AML-193 (cell line): ENCODE data around the gene ZNF444.
"Not testable (repeated sequence)": the region's sequence is repeated elsewhere in the genome, so short reads cannot be mapped to it uniquely, and the experiment has no call there.

Experiments
- DNase-seq, 2 experiments: peaks; one replicate each; lab custom pipeline; 2025; lab: John Stamatoyannopoulos, UW

ZNF444 gene

DNA sequence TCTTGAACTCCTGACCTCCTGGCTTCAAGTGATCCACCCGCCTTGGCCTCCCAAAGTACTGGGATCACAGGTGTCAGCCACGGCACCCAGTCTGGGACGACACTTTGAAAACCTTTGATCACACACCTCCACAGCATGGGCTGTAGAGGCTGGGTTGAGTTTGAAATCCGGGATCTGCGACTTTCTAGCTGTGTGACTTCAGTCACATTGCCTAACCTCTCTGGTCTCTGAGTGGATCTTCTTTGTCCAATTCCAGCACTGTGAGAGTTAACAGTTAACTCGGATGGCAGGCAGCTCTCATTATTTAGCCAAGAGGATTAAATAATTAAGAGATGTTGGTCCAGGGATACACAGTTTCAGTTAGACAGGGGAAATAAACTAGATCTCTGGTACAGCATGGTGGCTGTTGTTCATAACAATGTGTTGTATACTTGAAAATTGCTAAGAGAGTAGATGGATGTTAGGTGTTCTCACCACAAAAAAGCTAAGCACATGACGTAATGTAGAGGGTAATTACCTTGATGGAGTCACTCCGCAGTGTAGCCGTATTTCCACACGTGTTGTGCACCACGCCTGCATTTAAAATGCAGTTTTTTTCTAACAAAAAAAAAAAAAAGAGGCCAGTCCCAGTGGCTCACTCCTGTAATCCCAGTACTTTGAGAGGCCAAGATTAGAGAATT is 36.6 kb downstream of the ZNF444 start:
- DNase-seq = no peak

DNA sequence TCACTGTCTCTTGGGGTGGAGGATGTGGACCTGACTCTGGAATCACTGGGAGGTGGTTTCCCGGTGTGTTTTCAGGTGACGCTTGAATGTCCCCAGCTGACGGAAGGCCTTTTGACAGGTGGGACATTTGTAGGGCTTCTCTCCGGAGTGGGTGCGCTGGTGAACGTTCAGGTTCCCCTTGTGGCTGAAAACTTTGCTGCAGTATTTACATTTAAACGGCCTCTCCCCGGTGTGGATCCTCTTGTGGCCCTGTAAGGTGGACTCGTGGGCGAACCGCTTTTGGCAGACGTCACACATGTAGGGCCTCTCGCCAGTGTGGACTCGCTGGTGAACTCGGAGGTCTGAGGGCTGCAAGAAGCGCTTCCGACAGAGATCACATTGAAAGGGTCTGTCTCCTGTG is 48.7 kb downstream of the ZNF444 start:
- DNase-seq = no peak

DNA sequence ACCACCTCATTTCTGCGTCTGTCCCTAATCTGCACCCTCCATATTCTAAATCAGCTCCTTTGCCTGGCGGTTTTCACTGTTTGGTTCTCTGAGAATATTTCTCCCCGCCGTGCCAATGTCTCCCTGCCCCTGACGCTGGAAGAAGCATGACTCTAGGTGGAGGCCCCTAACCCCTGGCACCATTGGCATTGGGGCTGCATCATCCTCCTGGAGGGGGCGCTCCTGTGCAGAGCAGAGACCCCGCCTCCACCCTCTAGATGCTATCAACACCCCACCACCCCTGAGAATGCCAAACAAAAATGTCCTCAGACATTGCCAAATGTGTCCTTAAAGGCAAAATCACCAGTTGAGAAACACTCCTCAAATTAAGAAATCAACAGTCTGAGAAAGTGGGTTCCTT is 50.0 kb downstream of the ZNF444 start:
- no peak for DNase-seq

DNA sequence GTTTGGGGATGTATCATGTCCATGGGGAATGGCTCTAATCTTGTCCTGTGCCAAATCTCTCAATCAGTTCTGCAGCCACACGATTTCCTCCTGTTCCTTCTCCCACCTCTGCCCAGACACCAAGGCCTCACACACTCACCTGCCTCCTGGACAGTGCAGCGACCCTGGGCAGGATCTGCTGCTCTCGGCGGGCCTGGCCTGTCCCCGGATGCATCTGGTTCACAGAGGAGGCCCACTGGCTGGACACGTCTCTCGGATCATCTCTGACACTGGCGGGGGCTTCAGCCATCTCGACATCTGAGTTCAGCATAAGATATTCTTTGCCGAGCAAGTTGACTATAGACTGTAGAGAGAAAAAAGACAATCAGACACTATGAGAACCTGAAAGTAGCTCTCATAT is 50.6 kb downstream of the ZNF444 start:
- DNase-seq = no peak

DNA sequence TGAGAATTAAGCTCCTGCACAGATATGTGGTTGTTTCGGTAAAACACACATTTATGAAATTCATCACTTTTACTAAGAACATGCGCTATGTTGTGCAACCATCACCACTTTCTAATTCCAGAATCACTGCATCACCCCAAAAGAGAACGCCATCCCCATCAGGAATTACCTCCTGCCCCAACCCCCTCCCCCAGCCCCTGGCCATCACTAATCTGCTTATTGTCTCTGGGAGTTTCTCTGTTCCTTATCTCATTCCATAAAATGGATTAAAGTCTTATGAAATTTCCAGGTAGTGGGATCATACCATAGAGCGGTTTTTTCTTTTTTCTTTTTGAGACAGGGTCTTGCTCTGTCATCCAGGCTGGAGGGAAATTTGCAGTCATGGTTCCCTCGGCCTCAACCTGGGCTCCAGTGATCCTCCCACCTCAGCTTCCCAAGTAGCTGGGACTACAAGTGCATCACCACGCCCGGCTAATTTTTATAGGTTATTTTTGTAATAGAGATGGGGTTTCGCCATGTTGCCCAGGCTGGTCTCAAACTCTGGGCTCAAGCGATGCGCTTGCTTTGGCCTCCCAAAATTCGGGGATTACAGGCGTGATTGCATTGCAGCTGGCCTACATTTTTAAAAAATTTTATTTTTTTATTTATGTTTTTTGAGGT is 53.0 kb downstream of the ZNF444 start:
- no peak for DNase-seq

DNA sequence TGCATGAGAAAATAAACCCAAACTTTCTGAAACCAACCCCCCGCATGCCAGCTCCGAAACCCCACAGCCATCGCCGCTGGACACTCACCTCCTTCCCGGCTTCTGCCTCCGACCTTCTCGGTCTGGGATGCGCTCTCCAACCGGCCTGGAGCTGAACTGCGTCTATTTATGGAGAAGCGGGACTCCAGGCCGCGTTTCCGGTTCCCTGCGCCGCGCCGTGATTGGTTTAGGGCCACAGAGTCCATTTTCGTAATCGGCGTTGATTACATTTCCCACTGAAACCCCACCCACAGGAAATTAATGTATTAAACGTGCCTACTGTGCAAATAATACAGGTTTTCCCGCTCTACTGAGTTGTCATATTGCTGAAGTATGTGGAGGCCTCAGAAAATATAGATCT is 56.6 kb downstream of the ZNF444 start, which contains the start of gene ZSCAN5B:
ZSCAN5B (minus strand) TSS at position 138 of the 400 bp plus-strand sequence. CDS start 4,731 bp downstream, outside the sequence.
- not testable (repeated sequence) for DNase-seq

DNA sequence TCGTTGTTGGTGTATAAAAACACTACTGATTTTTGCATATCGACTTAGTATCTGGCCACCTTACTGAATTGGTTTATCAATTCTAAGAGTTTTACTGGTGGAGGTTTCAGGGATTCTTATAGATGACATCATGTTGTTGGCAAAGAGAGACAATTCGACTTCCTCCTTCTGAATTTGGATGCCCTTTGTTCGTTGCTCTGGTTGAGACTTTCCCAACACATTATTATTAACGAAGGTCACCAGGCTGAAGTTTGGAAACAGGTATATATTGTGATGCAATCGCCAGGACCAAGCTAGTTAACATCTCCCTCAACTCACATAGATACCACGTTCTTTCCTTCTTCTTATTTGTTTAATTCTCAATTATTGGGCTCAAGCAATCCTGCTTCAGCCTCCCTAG is 58.6 kb downstream of the ZNF444 start:
- no peak for DNase-seq

DNA sequence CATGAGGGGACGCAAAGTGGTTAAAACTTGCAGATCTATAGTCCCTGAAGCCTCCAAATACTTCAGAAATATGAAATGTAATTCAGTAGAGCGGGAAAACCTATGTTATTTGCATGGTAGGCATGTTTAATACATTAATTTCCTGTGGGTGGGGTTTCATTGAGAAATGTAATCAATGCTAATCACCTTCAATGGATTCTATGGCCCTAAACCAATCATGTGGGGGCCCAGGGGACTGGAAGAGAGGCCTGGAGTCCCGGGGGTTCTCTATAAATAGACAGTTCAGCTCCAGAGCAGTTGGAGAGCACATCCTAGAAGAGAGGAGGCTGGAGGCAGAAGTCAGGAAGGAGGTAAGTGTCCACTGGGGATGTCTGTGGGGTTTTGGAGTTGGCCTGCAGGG is 60.9 kb downstream of the ZNF444 start, which contains the start of gene ZSCAN5C:
ZSCAN5C (plus strand) TSS at position 301 of the 400 bp plus-strand sequence. CDS start 3,641 bp downstream, outside the sequence.
- no peak for DNase-seq

DNA sequence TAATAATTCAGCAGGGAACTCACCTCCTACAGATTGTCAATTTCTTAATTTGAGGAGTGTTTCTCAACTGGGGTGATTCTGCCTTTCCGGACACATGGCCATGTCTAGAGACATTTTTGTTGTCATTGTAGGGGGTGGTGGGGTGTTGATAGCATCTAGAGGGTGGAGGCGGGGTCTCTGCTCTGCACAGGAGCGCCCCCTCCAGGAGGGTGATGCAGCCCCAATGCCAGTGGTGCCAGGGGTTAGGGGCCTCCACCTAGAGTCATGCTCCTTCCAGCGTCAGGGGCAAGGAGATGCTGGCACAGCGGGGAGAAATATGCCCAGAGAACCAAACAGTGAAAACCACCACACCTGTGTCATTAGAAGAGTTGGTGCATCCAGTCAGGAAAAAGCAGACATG is 66.5 kb downstream of the ZNF444 start:
- DNase-seq = not testable (repeated sequence)

DNA sequence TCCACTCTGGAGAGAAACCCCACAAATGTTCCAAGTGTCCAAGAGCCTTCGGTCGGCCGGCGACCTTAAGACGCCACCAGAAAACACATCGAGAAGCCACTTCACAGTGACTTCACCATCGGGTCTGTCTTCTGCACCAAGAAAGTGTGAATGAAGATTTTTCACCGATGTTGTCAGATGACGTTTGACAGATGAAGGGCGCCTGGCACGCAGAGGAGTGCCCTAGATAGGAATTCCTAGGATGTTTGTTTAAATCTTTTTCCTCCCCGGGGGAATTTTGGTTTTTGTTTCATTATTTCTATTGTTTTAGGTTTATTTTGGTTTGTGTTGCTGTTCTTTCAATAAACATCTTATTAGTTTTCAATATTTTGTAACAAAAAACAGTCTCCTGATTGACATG is 68.0 kb downstream of the ZNF444 start:
- DNase-seq = no peak

DNA sequence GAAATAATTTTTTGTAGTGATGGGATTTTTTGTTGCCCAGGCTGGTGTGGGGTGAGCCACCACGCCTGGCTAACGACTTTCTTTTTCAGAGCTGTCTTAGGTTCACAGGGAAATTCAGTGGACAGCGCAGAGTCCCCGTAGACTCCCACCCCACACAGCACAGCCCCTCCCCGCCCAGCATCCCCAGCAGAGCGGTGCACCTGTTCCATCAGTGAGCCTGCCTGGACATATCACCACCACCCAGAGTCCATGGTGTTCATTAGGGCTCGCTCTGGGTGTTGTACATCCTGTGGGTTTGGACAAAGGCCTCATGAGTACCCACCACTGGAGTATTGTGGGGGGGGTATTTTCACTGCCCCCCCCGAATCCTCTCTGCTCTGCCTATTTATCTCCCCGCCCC is 68.9 kb downstream of the ZNF444 start:
- DNase-seq = not testable (repeated sequence)
